Fibroblast of lung (primary cell): ENCODE measurements around the gene TRPM4.

Source experiments
- EZH2 ChIP-seq: IDR thresholded peaks from 2 replicates; pipeline ENCODE4 v1.5.1; 2012; ENCODE audit warnings: low read length, control low read depth, mild to moderate bottlenecking; ENCODE audit errors: missing control alignments
- TF ChIP-seq, protein P1 (sequence below), 2 donors: IDR thresholded peaks in 1 of 2; conservative IDR thresholded peaks in 1 of 2; 1 replicate in 1 of 2; 2 replicates in 1 of 2; pipeline ENCODE4 v1.5.1; 2011 to 2012; ENCODE audit warnings: low read length in 2 of 2, control low read depth in 1 of 2, inconsistent platforms in 1 of 2, low read depth in 1 of 2, mild to moderate bottlenecking in 1 of 2

DNA sequence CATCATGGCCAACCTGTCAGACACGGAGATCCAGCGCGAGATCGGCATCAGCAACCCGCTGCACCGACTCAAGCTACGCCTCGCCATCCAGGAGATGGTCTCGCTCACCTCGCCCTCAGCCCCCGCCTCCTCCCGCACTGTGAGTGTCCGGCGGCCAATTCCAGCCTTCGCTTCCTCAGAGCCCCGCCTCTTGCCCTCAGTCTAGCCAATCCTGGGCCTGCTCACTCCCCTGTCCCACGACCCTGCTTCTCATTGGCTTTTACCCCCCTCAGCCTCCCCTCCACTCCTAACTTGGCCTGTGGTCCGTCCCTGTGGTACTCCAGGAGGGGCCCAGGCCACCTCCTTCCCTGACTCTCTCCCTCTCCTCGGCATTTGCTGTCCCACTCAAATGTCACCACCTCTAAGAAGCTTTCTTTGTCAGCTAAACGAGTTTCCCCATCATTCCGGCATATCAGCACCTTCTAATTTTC lies 14.7 kb upstream of the TRPM4 start:
- TF ChIP-seq, protein P1, sequence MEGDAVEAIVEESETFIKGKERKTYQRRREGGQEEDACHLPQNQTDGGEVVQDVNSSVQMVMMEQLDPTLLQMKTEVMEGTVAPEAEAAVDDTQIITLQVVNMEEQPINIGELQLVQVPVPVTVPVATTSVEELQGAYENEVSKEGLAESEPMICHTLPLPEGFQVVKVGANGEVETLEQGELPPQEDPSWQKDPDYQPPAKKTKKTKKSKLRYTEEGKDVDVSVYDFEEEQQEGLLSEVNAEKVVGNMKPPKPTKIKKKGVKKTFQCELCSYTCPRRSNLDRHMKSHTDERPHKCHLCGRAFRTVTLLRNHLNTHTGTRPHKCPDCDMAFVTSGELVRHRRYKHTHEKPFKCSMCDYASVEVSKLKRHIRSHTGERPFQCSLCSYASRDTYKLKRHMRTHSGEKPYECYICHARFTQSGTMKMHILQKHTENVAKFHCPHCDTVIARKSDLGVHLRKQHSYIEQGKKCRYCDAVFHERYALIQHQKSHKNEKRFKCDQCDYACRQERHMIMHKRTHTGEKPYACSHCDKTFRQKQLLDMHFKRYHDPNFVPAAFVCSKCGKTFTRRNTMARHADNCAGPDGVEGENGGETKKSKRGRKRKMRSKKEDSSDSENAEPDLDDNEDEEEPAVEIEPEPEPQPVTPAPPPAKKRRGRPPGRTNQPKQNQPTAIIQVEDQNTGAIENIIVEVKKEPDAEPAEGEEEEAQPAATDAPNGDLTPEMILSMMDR (conservative IDR thresholded peaks at IDR 0.05 in 1 of 2, IDR thresholded peaks at IDR 0.05 in 1 of 2; ENCODE audit: low read depth in 1 of 2, low read length in 2 of 2), result no peak
- no peak for TF ChIP-seq EZH2
